IPS DF 19.7 (cell line): ENCODE results near the gene REST.
"Not testable (repeated sequence)": the region's sequence is repeated elsewhere in the genome, so short reads cannot be mapped to it uniquely, and the experiment has no call there.

Experiments
- DNase-seq: peaks from one replicate; pipeline ENCODE4 v3.0.0-alpha.2; 2013; ENCODE audit warnings: low read depth, low spot score

The REST gene

GRCh38 chr4:56908206-56909085, 746 bp downstream of the REST start:
- DNase-seq, result no peak

- no peak for DNase-seq
Observed at GRCh38 chr4:56909086-56909894, 1.6 kb downstream of the REST start.

GRCh38 chr4:56910172-56910967, 2.7 kb downstream of the REST start:
- no peak for DNase-seq

GRCh38 chr4:56914336-56914735, 6.6 kb downstream of the REST start:
- no peak for DNase-seq

GRCh38 chr4:56914977-56915376, 7.3 kb downstream of the REST start:
- not testable (repeated sequence) for DNase-seq

- DNase-seq, result no peak
Observed at GRCh38 chr4:56927196-56927595, 19.5 kb downstream of the REST start.

GRCh38 chr4:56930638-56931037, 22.9 kb downstream of the REST start:
- no peak for DNase-seq

GRCh38 chr4:56931924-56932323, 24.2 kb downstream of the REST start:
- DNase-seq, result no peak

- no peak for DNase-seq
Observed at GRCh38 chr4:56937262-56937661, 29.6 kb downstream of the REST start.

GRCh38 chr4:56939826-56940225, 32.1 kb downstream of the REST start:
- not testable (repeated sequence) for DNase-seq

GRCh38 chr4:56940403-56940802, 32.7 kb downstream of the REST start:
- no peak for DNase-seq

- no peak for DNase-seq
Observed at GRCh38 chr4:56940971-56941370, 33.3 kb downstream of the REST start.

- no peak for DNase-seq
Observed at GRCh38 chr4:56941403-56941802, 33.7 kb downstream of the REST start.

- DNase-seq, result no peak
Observed at GRCh38 chr4:56953680-56954520, 46.2 kb downstream of the REST start.

- no peak for DNase-seq
Observed at GRCh38 chr4:56958111-56958517, 50.4 kb downstream of the REST start.

- no peak for DNase-seq
Observed at GRCh38 chr4:56959100-56959499, 51.4 kb downstream of the REST start.

- DNase-seq, result no peak
Observed at GRCh38 chr4:56961107-56961500, 53.4 kb downstream of the REST start.

GRCh38 chr4:56971383-56971782, 63.7 kb downstream of the REST start:
- DNase-seq, result no peak

- DNase-seq, result no peak
Observed at GRCh38 chr4:56972389-56972788, 64.7 kb downstream of the REST start.

- DNase-seq, result no peak
Observed at GRCh38 chr4:56972809-56973208, 65.1 kb downstream of the REST start.

- no peak for DNase-seq
Observed at GRCh38 chr4:56973336-56973735, 65.6 kb downstream of the REST start.
